Activated CD8-positive, alpha-beta memory T cell treated with anti-CD3 and anti-CD28 coated beads for 24 hours (primary cell): ENCODE results near the gene GRHL3.

ENCODE experiments used
- DNase-seq: peaks from one replicate; pipeline ENCODE4 v3.0.0-alpha.2; 2020

GRHL3 gene

DNA sequence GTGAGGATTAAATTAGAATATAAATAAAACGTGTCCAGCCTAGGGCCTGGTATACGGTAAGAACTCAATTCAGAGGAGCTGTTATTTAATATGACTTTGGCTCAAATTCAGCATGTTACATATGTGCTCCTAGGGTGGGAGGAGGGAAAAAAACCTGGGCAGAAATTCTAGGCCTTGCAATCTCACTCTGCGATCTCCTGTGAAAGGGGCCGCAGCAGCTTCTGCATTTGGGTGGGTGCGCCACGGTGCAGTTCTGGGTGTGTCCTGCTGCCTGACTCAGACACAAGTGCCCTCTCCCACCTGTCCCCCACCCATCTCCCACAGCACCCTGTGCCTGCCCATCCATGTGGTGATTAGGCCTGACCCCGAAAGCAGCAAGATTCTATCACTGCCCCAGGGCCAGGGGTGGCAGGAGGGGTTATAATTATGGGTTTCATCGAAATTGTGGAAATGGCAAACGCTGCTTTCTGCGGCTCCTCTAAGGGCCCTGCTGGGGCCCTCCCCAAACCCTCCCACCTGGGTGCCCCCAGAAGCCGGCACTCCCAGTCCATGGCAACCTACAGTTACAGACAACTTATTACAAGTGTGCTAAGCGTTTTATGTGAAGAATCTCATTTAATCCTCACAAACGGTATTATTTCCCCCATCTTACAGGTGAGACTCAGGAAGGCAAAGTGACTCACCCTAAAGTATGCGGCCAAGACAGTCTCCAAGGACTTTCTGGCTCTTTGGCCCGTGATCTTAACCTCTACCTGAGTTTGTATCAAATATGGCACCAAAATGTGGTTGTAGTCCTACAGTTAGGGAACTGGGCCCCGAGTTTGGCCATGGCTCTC, 25.5 kb upstream of the GRHL3 start:
- peak; percentile 46 for DNase-seq

DNA sequence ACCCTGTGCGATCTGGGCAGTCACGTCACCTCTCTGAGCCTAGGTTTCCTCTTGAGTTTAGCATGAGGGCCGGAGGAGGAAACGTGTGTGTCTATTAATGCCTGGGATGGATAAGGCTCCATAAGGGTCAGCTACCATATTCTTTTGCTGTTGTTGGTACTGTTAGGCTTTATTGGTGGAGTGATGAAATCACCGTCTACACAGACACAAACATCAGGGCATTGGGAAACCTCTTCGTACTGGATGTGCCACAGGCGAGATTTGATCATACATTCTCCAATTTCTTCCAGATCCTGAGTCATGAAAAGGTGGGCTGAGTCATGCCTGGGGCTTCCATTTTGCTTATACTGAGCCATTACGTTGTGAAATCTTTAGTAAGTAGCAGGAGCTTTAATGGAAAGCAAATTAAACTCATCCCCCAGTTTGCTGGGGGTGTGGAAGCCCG, 24.9 kb upstream of the GRHL3 start:
- DNase-seq: no peak

DNA sequence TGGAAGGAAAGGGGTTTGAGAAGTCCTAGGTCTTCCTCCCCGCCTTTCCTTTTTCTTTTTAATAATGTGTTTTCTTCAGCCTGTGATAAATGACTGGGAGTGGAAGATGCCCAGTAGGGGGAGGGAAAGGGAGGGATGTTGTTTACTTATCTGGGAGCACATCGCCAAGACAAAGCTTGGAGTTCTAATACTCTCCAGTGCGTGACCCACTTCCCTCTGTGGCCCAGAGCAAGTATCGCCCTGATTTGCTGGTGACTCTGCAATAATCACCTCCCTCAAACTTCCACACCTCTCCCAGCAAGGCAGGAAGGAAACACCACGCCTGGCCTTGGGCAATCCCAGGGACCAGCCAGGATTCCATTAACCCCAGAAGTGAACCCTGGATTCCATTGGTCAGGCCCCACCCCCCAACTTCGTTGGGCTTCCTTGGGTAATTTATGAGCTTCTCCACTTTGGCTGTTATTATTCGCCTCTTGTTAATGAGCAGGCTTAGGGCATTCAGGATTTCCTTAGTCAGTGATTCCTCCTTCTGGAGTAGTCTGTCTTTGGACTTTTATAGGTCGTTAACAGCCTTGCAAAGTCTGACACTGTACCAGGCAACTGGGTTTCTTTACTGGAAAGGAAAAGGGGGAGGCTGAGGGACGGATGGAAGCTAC, 24.3 kb upstream of the GRHL3 start:
- DNase-seq: peak; percentile 30

DNA sequence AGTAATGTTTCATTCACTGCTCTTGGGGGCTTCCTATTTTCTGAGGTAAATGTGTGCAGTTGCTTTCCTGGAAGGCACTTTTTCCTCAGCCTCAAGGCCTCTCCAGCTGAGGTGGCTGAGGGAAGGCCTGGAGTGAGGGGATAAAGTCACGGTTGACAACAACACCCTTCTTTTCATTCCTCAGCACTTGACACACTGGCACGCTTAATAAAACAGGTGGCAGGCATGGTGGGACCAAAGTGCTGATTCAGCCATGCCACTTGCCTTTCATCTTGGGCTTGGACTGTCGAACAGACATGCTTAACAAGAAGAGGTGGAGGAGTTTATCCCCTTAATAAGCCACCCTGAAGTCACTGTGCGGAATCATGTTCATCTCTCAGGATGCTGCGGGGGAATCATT, 23.6 kb upstream of the GRHL3 start:
- DNase-seq: no peak

DNA sequence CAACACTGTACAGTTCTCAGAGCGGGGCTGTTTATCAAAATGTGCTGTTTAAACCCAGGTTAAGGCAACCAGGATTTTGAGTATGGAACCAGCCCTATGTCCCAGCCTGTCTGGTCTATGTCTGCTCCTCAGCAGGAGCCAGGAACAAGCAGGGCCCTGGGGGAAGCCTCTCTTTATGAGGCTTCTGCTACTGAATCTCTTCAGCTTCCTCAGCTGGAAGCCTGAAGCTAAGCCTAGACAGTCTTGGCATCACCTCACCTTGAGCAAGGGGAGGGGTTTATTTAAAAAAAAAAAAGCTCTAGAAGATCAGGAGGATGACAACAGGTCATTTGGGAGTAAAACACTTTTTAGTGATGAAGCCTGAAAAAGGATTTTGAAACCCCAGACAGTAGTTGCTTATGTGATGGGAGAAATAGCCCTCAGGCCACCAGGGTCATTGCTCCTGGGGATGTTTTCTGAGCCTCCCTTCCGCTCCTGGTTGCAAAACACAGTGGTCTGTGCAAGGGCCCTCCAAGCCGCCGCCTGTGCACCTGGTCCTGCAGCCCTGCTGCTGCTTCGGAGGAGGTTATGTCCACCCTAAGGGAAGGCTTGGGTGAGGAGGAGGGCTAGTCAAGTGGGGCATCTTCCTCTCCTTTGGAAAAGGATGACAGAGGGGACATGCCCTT, 21.8 kb upstream of the GRHL3 start:
- DNase-seq: no peak

DNA sequence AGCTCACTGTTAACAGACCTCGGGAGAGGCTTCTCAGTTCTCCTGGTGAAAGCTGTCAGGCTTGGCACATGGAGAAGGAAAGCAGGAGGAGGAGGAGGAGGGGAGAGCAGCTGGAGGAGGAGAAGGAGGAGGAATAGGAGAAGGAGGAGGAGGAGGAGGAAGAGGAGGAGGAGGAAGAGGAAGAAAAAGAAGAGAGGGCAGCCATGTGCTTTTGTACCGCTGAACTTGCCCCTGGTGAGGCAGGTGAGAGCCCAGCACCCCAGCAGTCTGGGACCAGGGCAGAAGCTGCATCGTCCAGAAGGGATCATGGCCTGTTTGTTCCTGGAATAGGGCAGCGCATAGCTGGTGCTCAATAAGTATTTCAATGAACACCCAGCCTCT, 21.3 kb upstream of the GRHL3 start:
- no peak for DNase-seq

DNA sequence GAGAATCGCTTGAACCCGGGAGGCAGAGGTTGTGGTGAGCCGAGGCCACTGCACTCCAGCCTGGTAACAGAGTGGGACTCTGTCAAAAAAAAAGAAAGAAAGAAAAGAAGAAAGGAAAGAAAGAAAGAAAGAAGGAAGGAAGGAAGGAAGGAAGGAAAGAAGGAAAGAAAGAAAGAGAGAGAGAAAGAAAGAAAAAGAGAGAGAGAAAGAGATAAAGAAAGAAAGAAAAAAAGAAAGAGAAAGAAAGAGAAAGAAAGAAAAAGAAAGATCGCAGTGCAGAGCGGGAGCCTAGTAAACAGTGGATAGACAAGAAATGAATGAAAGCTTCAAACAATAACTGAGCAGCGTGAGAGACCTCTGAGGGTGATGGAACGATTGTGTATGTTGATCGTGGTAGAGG, 20.6 kb upstream of the GRHL3 start:
- DNase-seq: no peak

DNA sequence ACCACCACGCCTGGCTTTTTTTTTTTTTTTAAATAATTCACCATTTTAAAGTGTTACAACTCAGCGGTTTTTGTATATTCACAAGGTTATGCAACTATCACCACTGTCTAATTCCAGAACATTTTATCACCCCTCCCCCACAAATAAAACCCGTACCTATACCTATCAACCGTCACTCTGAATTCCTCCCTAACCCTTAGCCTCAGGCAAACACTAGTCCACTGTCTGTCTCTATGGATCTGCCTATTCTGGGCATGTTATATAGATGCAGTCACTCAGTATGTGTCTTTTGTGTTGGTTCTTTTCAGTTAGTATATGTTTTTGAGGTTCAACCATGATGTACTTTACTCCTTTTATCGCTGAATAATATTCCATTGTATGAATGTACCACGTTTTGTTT, 19.3 kb upstream of the GRHL3 start:
- DNase-seq: no peak

DNA sequence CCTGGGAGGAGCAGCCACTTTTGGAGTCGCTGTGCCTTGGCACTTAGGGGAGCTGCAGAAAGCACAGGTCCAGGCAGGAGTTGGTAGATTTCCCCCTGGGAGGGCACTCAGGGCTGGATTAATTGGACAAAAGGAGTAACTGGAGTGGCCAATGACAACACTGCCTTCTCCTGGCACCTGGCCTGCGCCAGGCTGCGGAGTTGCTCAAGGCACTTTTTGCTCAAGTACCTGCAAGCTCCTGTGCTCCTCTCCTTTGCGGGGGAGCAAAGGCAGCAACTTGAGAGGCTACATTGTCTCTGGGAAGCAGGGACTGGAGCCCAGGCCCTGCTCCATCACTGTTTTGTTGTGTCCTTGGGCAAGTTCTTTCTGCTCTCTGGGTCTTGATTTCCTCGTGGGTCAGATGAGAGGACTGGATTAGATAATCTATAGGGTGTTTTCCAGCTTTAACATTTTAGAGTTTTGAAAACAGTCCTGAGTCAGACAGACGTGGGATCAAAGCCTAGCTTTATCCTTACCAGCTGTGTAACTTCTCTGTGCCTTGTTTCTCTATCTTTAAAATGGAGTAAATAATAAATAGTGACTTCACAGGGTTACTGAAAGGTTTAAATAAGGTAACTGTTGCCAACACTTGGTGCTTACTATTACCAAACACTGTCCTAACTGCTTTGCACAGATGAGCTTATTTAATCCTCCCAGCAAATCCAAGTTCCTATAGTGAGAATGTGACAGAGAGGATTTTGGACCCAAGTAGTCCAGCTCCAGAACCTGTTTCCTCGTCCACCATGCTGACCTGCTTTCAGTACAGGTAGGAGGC, 18.0 kb upstream of the GRHL3 start:
- no peak for DNase-seq

DNA sequence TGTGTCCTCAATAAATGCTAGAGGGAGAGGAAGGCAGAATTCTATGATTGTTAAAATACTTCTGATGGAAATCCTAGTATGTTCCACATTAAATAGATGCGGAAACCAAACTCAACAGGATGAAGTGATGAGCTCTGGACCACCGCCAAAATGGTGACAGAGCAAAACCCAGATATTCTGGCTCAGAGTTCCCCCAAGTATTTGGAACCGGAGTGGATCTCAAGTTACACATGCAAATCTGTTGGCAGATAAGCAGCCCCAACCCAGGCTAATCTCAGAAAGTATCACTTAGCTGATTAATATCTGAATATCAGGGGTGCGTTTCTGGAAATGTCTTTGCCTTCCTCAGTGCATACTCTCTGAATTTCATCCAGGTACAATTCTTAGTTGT, 17.4 kb upstream of the GRHL3 start:
- no peak for DNase-seq

DNA sequence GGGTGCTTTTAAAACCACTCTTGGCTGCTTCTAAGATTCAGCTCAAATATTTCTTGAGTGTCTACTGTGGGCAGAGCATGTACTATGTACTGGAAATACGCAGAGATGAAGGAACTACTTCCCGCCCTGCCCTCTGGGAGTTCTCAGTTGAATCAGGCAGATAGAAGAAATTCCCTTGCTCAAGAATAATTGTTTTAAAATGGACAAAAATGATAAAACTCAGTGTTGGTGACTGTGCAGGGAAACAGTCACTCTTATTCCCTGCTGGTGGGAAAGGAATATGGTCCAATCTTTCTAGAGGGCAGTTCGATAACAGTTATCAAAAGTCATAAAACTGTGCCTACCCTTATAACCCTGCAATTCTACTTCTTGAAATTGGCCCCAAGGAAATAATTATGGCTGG, 16.9 kb upstream of the GRHL3 start:
- DNase-seq: no peak

DNA sequence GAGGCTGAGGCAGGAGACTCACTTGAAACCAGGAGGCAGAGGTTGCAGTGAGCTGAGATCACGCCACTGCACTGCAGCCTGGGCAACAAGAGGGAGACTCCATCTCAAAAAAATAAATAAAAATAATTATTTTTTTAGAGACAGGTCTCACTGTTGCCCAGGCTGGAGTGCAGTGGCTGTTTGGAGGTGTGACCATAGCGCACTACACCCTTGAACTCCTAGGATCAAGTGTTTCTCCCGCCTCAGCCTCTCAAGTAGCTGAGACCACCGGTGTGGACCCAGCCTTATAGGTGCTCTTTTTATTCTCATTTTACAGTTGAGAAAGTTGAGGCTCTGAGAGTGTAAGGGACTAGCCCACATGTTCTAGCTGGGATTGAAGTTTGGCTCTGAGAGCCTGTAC, 15.6 kb upstream of the GRHL3 start:
- no peak for DNase-seq

DNA sequence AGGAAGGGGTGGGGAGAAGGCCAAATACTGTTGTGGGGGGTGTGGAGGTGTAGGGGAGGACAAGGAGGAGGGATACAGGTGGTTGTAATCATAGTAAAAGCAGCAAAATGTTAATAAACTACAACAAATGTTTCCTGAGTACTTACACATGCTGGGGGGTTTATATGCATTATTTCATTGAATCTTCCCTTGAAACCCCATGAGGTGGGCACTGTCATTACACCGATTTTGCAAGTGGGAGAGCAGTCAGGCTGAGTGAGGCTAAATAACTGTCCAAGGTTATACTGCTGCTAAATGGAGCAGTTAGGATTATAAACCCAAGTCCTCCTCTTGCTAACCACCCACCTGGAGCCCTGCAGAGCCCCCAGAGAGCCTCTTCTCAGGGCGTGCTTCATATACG, 14.4 kb upstream of the GRHL3 start:
- DNase-seq: no peak

DNA sequence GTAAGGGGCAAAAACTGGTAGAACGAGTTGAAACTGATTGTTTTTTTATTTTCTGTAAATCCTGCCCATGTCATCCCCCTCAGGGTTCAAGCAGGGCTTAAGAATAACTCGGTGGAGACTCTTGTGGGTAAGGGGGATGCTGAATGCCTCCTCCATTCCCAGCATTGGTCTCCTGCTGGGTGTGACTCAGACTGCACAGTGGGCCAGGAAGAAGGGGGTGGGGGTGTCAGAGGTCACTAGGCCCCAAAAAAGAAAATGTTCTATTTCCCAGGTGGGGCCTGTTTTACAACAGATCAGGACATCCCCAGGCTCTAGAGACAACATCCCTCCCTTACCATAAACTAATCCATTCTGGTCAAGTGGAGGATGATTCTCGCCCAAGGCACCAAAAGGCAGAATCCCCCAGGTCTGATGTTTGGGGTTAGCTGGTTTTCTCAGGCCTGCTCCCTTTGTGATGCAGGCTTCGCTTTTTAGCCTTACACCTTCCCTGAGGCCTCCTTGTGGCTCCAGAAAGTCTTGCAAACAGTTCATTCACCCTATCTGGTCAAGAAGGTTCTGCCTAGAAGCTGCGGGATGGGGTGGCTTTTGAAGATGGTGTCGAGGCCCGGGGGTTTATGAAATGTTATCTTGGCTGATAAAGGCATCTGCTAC, 10.7 kb upstream of the GRHL3 start:
- DNase-seq: no peak

DNA sequence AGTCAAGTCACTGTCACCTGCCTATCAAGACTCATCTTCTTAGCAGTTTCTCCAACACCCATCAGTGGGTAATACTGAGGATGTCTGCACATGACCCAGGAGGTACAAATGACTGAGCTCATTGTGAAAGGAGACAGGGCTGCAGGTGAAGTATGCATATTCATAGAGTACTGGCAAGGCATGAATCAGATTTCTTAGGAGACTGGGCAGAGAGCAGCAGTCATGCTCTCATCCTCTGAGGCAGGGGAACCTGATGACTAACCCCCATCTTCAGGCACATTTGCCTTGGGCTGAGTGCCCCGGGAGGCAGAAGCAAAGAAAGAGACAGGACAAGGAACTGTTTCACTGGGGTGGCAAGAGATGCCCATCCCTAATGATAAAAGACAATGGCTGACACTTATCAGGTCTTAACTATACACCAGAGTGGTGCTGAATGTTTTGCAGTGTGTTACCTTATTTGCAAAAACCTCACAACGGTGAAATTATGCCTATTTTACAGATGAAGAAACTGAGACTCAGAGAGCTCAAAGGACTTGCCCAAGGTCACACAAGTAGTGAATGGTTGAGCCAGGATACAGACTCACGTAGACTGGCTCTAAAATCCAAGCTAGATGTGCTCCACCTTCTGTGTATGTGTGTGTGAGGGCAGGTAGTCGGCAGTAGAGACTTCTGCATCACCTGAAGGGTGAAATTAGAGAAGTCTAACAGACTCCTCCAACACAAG, 9.2 kb upstream of the GRHL3 start:
- DNase-seq: no peak

DNA sequence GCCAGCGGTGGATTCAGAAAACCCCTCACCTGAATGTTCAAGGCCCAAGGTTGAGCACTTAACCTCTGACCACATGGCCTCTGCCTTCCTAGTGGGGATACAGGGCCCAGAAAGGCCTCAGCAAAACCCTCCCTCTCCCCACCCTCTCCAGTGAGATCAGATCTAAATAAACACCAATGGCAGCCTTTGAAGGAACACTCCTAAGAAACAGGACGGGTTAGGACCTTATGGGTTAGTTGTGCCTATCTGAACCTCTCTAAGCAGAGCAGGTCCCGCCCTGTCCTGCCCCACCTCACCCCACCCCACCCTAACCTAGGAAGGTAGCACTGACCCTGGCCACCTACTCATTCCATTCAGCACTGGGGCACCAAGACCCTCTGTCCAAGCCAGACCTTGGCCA, 7.9 kb upstream of the GRHL3 start:
- DNase-seq: no peak

DNA sequence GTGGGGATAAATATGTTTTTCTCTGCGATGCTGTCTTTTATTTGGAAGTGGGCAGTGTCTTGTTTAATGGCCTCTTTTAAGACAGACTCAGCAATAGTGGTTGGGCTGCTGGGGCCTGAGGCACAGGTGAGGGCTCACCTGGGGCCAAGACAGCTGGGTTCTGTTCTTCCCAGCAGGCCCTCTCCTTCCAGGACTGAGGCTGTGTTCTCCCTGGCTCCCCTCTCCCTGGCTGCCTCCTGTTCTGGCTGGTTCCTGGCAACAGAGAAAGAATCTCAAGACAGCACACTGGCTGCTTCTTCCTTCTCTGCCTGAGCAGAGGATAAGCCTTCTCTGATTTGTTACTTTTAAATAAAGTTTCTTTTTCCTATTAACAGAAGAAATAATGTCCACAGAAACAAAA, 7.4 kb upstream of the GRHL3 start:
- no peak for DNase-seq

DNA sequence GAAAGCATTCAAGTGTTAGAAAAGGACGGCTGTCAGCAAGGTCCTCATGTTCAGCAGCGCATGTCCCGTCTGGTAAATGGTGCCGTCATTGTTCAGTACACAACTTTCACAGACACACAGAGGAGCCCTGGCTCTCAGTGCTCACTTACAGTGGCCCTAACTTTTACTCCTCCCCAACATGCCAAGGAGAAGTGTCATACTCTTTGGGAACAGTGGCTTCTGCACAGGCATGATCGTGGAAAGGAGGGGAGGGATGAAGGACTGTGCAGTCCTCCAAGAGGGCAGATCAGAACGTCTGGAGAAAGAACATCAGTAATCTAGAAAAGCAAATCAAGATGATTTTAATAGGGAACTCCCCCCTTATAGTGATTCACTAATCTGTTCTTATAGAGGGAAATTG, 3.8 kb upstream of the GRHL3 start:
- DNase-seq: no peak

DNA sequence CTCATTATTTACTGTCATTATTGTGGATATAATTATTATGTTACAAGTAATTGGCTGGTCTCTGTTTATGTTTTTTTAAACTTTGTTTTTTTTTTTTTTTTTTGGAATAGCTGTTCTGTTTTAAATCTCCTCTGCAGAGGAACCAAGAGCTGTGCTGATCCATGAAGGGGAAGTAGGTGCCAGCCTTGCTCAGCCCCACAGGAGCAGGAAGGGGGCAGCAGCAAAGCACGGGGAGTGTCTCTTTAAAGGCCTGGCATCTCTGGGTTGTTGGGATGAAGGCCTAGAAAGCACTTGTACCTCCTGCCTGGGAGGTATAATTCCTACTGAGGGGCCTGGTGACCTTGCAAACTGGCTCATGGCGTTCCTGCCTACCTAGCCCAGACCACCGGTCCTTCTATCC, 2.5 kb upstream of the GRHL3 start:
- no peak for DNase-seq

DNA sequence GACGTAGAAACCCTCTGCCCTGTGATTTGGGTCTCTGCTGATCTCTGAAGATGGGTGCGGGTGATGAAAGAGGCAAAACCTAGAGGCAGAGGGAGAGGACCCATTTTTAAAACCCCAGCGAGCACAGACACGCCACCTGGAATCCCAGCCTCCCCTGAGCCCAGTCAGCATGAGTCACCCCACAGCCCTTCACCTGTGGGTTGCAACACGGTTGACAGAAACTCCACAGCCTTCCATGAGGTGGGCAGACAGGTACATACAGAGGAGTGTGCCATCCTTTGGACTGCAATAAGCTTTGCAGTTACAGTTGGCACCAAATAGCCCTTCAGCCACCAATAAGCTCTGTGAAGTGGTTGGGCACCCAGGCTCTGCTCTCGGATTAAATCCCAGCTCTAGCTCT, 2.1 kb upstream of the GRHL3 start:
- no peak for DNase-seq

DNA sequence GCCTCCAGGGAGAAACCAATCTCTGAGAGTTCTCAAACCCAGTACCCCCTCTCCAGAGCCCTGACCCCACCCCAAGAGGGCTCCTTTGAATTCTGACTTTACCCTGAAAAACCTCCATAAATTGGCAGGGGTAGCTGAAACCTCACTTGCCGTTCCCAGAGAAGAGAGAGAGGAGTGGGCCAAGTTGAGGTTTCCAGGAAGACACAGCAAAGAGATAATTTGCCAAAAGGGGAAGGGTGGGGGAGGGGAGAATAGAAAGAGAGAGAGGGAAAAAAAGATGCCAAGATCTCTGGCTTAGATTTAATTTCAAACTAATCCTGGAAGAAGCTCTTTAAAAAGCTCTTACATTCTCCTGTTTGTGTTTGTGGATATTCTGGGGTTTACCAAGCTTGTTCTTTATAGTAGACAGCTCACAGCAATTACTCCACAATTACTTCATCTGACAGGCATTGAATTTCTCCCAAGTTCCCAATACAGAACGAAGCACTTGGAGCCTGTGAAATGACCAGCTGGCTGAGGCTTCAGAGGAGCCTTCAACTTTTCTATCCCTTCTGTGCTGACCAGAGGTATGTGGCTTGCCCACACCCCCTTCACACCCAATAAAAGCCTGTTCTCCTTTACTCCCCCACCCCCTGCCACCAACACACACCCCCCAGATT, 1.1 kb upstream of the GRHL3 start:
- no peak for DNase-seq
